K562 treated with DMSO at 1 percent for 48 hours (cell line): Measurements from ENCODE around the gene RGSL1. TPM values are rescaled to one million over a fixed set of nuclear protein-coding genes. Genes with fewer than 3 reads are reported as not detected.

Source experiments
- total RNA-seq: library from RNA; unstranded; fragments of 300-600 nt; gene quantifications from 2 replicates; pipeline ENCODE4 v1.2.3, GENCODE V29; 2022; ENCODE audit warnings: low replicate concordance; ENCODE audit errors: extremely low read depth

RGSL1 gene
- total RNA-seq = not detected in 2 replicates

DNA sequence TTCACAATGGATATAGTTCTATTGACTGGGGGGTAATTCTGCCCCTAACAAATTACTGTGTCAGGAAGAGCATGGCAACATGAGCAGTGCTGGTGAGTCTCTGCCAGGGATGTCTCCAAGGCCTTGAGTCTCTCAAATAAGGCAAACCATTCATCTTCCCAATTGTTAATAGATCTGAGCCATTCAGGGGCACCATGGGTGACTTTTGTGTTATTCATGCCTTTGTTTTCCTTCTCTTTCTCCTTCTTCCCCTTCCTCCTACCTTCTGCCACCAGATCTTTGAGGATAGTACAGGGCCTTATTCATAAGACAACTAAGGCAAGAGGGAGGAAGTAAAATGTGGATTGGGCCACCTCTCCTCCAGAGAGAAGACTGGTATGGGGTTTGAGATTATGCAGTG lies at the start of gene RGSL1:
Gene RGSL1 (plus strand): TSS at position 60 of the 400 bp plus-strand sequence. CDS start 20 bp downstream, at position 80.

DNA sequence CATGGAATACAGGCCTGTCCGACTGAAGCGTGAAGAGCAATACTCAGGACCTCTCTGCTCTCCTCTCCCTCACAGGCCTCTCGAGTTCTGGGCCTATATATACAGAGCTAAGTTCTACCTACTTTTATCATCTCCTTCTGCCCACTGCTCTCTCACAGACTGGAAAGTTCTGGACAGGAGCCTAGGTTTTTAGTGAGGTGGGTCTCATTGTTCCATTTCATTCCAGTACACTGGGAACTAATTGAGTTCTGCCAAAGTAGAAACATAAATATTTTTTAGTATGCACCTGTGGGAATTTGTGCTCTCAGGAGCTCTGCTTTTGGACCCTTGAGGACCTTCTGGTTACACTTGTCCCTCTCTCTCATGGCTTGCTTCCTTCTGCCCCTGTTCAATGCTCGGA lies 49.4 kb upstream of the RGSL1 start, which contains the start of gene TEDDM1:
Gene TEDDM1 (minus strand): TSS at position 101 of the 400 bp plus-strand sequence. CDS start 182 bp downstream, outside the sequence.

DNA sequence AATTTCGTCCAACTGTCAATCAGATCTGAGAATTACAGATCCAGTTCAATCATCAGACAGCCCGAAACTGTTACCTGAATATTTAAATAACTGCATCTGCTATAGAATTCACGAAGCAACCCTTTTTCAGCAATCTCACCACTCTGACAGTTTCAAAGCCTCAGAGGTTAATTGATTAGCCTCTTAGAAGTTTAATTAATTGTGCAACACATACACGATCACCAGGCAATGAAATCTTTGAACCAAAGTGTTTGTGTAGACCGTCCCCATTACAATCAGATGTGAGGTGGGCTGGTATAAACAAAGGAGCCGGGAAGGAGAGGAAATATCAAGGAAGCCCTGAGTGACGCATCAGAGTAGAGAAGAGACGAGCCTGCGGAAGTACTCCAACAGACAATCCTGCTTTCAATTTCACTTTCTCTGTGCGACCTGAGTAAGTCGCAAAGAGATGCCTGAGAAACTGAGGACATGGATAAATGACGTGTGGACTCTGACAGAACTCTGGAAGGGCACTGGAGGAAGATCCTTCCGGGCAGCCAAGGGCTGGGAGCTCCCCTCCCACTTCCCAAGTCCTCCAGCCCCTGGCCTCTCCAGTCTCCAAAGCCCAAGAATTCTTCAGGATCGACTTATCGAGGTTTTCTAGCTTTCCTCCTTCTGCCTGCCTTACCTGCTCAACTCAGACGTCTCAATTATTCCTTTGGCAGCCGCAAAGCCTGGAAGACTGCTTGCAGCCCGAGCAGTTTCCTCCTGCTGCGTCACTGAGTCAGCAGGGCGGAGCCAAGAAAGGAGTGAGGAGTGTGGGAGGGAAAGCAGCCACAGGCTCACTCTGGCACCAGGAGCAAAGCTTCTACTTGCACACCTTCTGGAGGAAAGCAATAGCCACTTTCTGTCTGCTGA lies 138.8 kb downstream of the RGSL1 start, which contains the start of gene RNASEL:
Gene RNASEL (minus strand): TSS at position 757 of the 897 bp plus-strand sequence. CDS start 2,450 bp downstream, outside the sequence.

DNA sequence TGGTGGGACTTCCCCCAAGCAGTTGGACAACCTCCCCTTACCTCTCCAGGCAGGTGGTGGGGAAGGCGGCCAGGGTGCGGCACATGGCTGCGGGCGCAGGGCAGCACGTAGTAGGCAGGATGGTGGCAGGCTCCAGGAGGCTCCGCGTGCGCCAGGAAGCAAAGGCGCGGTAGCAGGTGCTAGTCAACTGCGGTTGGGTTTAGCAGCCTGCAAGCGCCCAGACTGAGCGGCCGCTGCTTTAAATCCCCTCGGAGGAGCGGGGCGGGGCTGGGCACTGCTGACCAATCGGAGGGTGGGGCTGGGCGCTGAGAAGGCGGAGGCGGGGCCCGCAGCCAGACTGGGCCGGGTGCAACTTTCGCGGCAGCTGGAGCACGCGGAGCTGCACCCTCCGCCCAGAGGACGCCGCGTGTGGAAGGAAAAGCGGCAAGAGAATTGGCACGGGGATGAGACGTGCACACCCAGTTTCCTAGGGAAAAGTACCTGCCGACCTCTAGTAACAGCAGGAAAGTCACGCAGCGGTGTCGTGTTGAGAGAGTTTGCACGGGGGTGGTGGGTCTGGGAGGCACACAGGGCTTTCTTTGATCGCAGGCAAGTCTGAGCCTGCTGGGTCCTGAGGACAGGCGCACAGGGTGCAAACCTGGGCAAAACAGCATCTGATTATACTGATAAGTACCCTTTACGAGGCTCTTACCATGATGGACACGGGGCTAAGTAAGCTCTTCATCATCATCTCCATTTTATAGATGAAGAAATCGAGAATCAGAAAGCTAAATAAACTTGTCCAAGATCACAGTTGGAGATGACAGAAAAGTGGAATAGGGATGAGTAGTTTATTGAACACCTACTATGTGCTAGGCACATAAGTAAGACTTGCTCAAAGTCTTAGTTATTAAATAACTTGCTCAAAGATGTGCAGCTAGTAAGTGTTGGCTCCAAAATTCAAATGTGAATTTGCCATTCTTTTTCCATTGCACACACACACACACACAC lies 154.5 kb downstream of the RGSL1 start, which contains the start of gene RGS16:
Gene RGS16 (minus strand): TSS at position 215 of the 990 bp plus-strand sequence. CDS start 130 bp downstream, at position 85.

Other genes starting within 250 kb of the RGSL1 start
- 666 and 1,449 TPM in 2 replicates for gene GLUL, start 58.4 kb upstream of the RGSL1 start, total RNA-seq
- gene TEDDM1, start 49.5 kb upstream of the RGSL1 start, total RNA-seq = not detected in 2 replicates
- gene RNASEL, start 139.1 kb downstream of the RGSL1 start, total RNA-seq = not detected in 2 replicates
- gene RGS16, start 154.2 kb downstream of the RGSL1 start, total RNA-seq = not detected in 2 replicates
- gene RGS8, start 234.4 kb downstream of the RGSL1 start, total RNA-seq = not detected in 2 replicates